ENCODE measurements around the gene CDK5R2. TPM values are rescaled to one million over a fixed set of nuclear protein-coding genes. Genes with fewer than 3 reads are reported as not detected.

CDK5R2 gene
- total RNA-seq, 1 donor from 2014 or later, result not detected

GRCh38 chr2:219003979-219004378 is 44.5 kb downstream of the CDK5R2 start:
- Mint-ChIP-seq H3K4me1 (ENCODE audit: low read depth) (no peaks in the 10 kb centered on the region), H3K36me3 (ENCODE audit: low read depth) (no peaks in the 10 kb centered on the region), H3K9me3 (no peaks in the 10 kb centered on the region), H3K27ac (no peak overlapping the region), H3K4me3 (no peak overlapping the region), H3K27me3 (ENCODE audit: insufficient read depth) (peaks cover 45% of the 10 kb centered on the region)
- DNase-seq (ENCODE audit: low spot score), result no peak
- intact Hi-C loops (cut with micrococcal nuclease), result loop anchor here (1.0 to 5.0 kb wide), 2 partner anchors 24 to 58 kb away; partner anchors contain the start of gene IHH

GRCh38 chr2:219009294-219009693 is 49.8 kb downstream of the CDK5R2 start:
- Mint-ChIP-seq H3K27ac (no peak overlapping the region), H3K4me3 (no peak overlapping the region), H3K36me3 (ENCODE audit: low read depth) (no peaks in the 10 kb centered on the region), H3K9me3 (no peaks in the 10 kb centered on the region), H3K27me3 (ENCODE audit: insufficient read depth) (peaks cover 21% of the 10 kb centered on the region), H3K4me1 (ENCODE audit: low read depth) (no peaks in the 10 kb centered on the region)
- intact Hi-C loops (cut with micrococcal nuclease), result no loop called here
- DNase-seq (ENCODE audit: low spot score), result no peak

GRCh38 chr2:219010162-219010756 is 50.8 kb downstream of the CDK5R2 start:
- intact Hi-C loops (cut with micrococcal nuclease), result no loop called here
- H3K4me3 Mint-ChIP-seq, result no peak overlapping the region
- no peaks in the 10 kb centered on the region for H3K4me1 Mint-ChIP-seq (ENCODE audit: low read depth)
- H3K9me3 Mint-ChIP-seq, result no peaks in the 10 kb centered on the region
- no peak overlapping the region for H3K27ac Mint-ChIP-seq
- H3K36me3 Mint-ChIP-seq (ENCODE audit: low read depth), result no peaks in the 10 kb centered on the region
- peaks cover 13% of the 10 kb centered on the region for H3K27me3 Mint-ChIP-seq (ENCODE audit: insufficient read depth)
- DNase-seq (ENCODE audit: low spot score), result no peak

GRCh38 chr2:219010873-219011272 is 51.4 kb downstream of the CDK5R2 start:
- Mint-ChIP-seq H3K4me3 (no peak overlapping the region), H3K27ac (no peak overlapping the region), H3K36me3 (ENCODE audit: low read depth) (no peaks in the 10 kb centered on the region), H3K4me1 (ENCODE audit: low read depth) (no peaks in the 10 kb centered on the region), H3K9me3 (no peaks in the 10 kb centered on the region), H3K27me3 (ENCODE audit: insufficient read depth) (peaks cover 9% of the 10 kb centered on the region)
- DNase-seq (ENCODE audit: low spot score), result no peak
- intact Hi-C loops (cut with micrococcal nuclease), result no loop called here

Other genes starting within 250 kb of the CDK5R2 start
- 70.6 and 78.3 TPM in 2 replicates for gene TTLL4, start 248.8 kb upstream of the CDK5R2 start, total RNA-seq
- gene CYP27A1, start 177.5 kb upstream of the CDK5R2 start, total RNA-seq, result 0.24 and 0.39 TPM in 2 replicates
- gene PRKAG3, start 127.9 kb upstream of the CDK5R2 start, total RNA-seq, result not detected in 2 replicates
- not detected in 2 replicates for gene WNT6, start 99.9 kb upstream of the CDK5R2 start, total RNA-seq
- 0.10 and 0.18 TPM in 2 replicates for gene WNT10A, start 78.8 kb upstream of the CDK5R2 start, total RNA-seq
- not detected in 2 replicates for gene FEV, start 25.5 kb downstream of the CDK5R2 start, total RNA-seq
- 0.36 TPM in 1 of 2 replicates, not detected in the other for gene CRYBA2, start 33.8 kb downstream of the CDK5R2 start, total RNA-seq
- not detected in 2 replicates for gene CFAP65, start 81.8 kb downstream of the CDK5R2 start, total RNA-seq
- gene IHH, start 101.3 kb downstream of the CDK5R2 start, total RNA-seq, result not detected in 2 replicates
- 18.1 and 20.7 TPM in 2 replicates for gene NHEJ1, start 201.1 kb downstream of the CDK5R2 start, total RNA-seq
- gene SLC23A3, start 210.4 kb downstream of the CDK5R2 start, total RNA-seq, result 1.8 and 1.9 TPM in 2 replicates
- gene CNPPD1, start 217.3 kb downstream of the CDK5R2 start, total RNA-seq, result 69.8 and 72.2 TPM in 2 replicates
- gene RETREG2, start 218.6 kb downstream of the CDK5R2 start, total RNA-seq, result 58.4 and 61.5 TPM in 2 replicates
- 35.0 and 41.3 TPM in 2 replicates for gene ZFAND2B, start 247.1 kb downstream of the CDK5R2 start, total RNA-seq